Stimulated activated CD8-positive, alpha-beta memory T cell treated with anti-CD3 and anti-CD28 coated beads, Interleukin-15, amount 100 ng/mL, for 4 hours (primary cell): ENCODE measurements around the gene CRYAA.
"Not testable (repeated sequence)": the region's sequence is repeated elsewhere in the genome, so short reads cannot be mapped to it uniquely, and the experiment has no call there.

Experiments
- DNase-seq, 2 donors: peaks; one replicate each; pipeline ENCODE4 v3.0.0-alpha.2; 2020; ENCODE audit warnings: low read depth in 2 of 2

Gene CRYAA

GRCh38 chr21:43177043-43177906, 8.5 kb downstream of the CRYAA start:
- DNase-seq, result not testable (repeated sequence)

- DNase-seq, result not testable (repeated sequence)
Measured at GRCh38 chr21:43178175-43178826, 9.5 kb downstream of the CRYAA start.

GRCh38 chr21:43181033-43181432, 12.2 kb downstream of the CRYAA start:
- not testable (repeated sequence) for DNase-seq

GRCh38 chr21:43187268-43187667, 18.5 kb downstream of the CRYAA start:
- DNase-seq, result not testable (repeated sequence)

- DNase-seq, result no peak
Measured at GRCh38 chr21:43187715-43188114, 18.9 kb downstream of the CRYAA start.

- no peak for DNase-seq
Measured at GRCh38 chr21:43188181-43188580, 19.4 kb downstream of the CRYAA start.

- no peak for DNase-seq
Measured at GRCh38 chr21:43188592-43189210, 19.9 kb downstream of the CRYAA start.

GRCh38 chr21:43189936-43190335, 21.1 kb downstream of the CRYAA start:
- DNase-seq, result no peak

- DNase-seq, result no peak
Measured at GRCh38 chr21:43190544-43190943, 21.7 kb downstream of the CRYAA start.

GRCh38 chr21:43190951-43191350, 22.1 kb downstream of the CRYAA start:
- no peak for DNase-seq

- DNase-seq, result no peak
Measured at GRCh38 chr21:43191521-43191920, 22.7 kb downstream of the CRYAA start.

- no peak for DNase-seq
Measured at GRCh38 chr21:43191971-43192370, 23.2 kb downstream of the CRYAA start.

- DNase-seq, result no peak
Measured at GRCh38 chr21:43192501-43193081, 23.8 kb downstream of the CRYAA start.

GRCh38 chr21:43193088-43193650, 24.4 kb downstream of the CRYAA start:
- no peak for DNase-seq

GRCh38 chr21:43193651-43194302, 25.0 kb downstream of the CRYAA start:
- no peak for DNase-seq

- no peak for DNase-seq
Measured at GRCh38 chr21:43194303-43195120, 25.7 kb downstream of the CRYAA start.

GRCh38 chr21:43195121-43196021, 26.6 kb downstream of the CRYAA start:
- no peak for DNase-seq

- no peak for DNase-seq
Measured at GRCh38 chr21:43196826-43197225, 28.0 kb downstream of the CRYAA start.

- DNase-seq, result no peak
Measured at GRCh38 chr21:43198376-43198775, 29.6 kb downstream of the CRYAA start.

- DNase-seq, result no peak
Measured at GRCh38 chr21:43201491-43201890, 32.7 kb downstream of the CRYAA start.
